ENCODE data around the gene HSPH1. TPM values are rescaled to one million over a fixed set of nuclear protein-coding genes. Genes with fewer than 3 reads are reported as not detected.

HSPH1 gene
- total RNA-seq, 1 donor from 2014 or later: 94.9 TPM

- Histone ChIP-seq H3K4me3 (no peak overlapping the region), H3K79me2 (ENCODE audit: low read depth) (no peaks in the 10 kb centered on the region), H3K9ac (no peak overlapping the region), H3K27ac (no peak overlapping the region), H3K4me2 (no peak overlapping the region), H3K9me3 (ENCODE audit: low read depth) (no peaks in the 10 kb centered on the region), H4K20me1 (ENCODE audit: low read depth) (no peaks in the 10 kb centered on the region), H2AFZ (replicated peaks) (no peak overlapping the region), H3F3A (ENCODE audit: low read depth) (no peaks in the 10 kb centered on the region), H3K4me1 (peaks cover under 1% of the 10 kb centered on the region), H3K27me3 (no peaks in the 10 kb centered on the region), H3K36me3 (no peaks in the 10 kb centered on the region)
- no peaks in the 10 kb centered on the region for H3K9me3 Mint-ChIP-seq
- no peak overlapping the region for H3K27ac Mint-ChIP-seq
- H3K4me3 Mint-ChIP-seq: no peak overlapping the region
- no peaks in the 10 kb centered on the region for H3K36me3 Mint-ChIP-seq
- no peak for DNase-seq (ENCODE audit: low spot score)
- TF ChIP-seq CTCF (IDR thresholded peaks at IDR 0.05) (no peak), EZH2phosphoT487 (IDR thresholded peaks at IDR 0.05) (no peak)
- H3K27me3 Mint-ChIP-seq (ENCODE audit: insufficient read depth, low read depth): peaks cover 5% of the 10 kb centered on the region
- peaks cover 2% of the 10 kb centered on the region for H3K4me1 Mint-ChIP-seq
Measured at GRCh38 chr13:31168166-31168565, 6.5 kb upstream of the HSPH1 start.

- Histone ChIP-seq H2AFZ (replicated peaks) (no peak overlapping the region), H3K4me2 (no peak overlapping the region), H3K4me3 (no peak overlapping the region), H3K9me3 (ENCODE audit: low read depth) (no peaks in the 10 kb centered on the region), H3K36me3 (no peaks in the 10 kb centered on the region), H3K27ac (no peak overlapping the region), H3K27me3 (no peaks in the 10 kb centered on the region), H4K20me1 (ENCODE audit: low read depth) (no peaks in the 10 kb centered on the region), H3K79me2 (ENCODE audit: low read depth) (no peaks in the 10 kb centered on the region), H3K9ac (no peak overlapping the region), H3F3A (ENCODE audit: low read depth) (no peaks in the 10 kb centered on the region), H3K4me1 (peaks cover 6% of the 10 kb centered on the region)
- DNase-seq (ENCODE audit: low spot score): no peak
- peaks cover 8% of the 10 kb centered on the region for H3K4me1 Mint-ChIP-seq
- no peaks in the 10 kb centered on the region for H3K9me3 Mint-ChIP-seq
- no peak for TF ChIP-seq CTCF (IDR thresholded peaks at IDR 0.05)
- TF ChIP-seq EZH2 (IDR thresholded peaks at IDR 0.05): no peak
- TF ChIP-seq EZH2phosphoT487 (IDR thresholded peaks at IDR 0.05): no peak
- peaks cover 5% of the 10 kb centered on the region for H3K27me3 Mint-ChIP-seq (ENCODE audit: insufficient read depth, low read depth)
- no peak overlapping the region for H3K27ac Mint-ChIP-seq
- H3K36me3 Mint-ChIP-seq: no peaks in the 10 kb centered on the region
- no peak overlapping the region for H3K4me3 Mint-ChIP-seq
Measured at GRCh38 chr13:31167490-31167889, 5.8 kb upstream of the HSPH1 start.

GRCh38 chr13:31166591-31166990 lies 4.9 kb upstream of the HSPH1 start:
- no peak overlapping the region for H3K27ac ChIP-seq
- no peaks in the 10 kb centered on the region for H3K36me3 ChIP-seq
- no peaks in the 10 kb centered on the region for H3K9me3 Mint-ChIP-seq
- H3K4me3 ChIP-seq: no peak overlapping the region
- no peak overlapping the region for H2AFZ ChIP-seq (replicated peaks)
- H3K4me1 Mint-ChIP-seq: peaks cover 8% of the 10 kb centered on the region
- H3K36me3 Mint-ChIP-seq: no peaks in the 10 kb centered on the region
- H3K27me3 Mint-ChIP-seq (ENCODE audit: insufficient read depth, low read depth): peaks cover 9% of the 10 kb centered on the region
- TF ChIP-seq CTCF (IDR thresholded peaks at IDR 0.05) (no peak), EZH2phosphoT487 (IDR thresholded peaks at IDR 0.05) (no peak), EZH2 (IDR thresholded peaks at IDR 0.05) (no peak)
- DNase-seq (ENCODE audit: low spot score): no peak
- H3F3A ChIP-seq (ENCODE audit: low read depth): peaks cover 1% of the 10 kb centered on the region
- no peaks in the 10 kb centered on the region for H3K9me3 ChIP-seq (ENCODE audit: low read depth)
- H3K4me2 ChIP-seq: no peak overlapping the region
- peaks cover under 1% of the 10 kb centered on the region for H3K79me2 ChIP-seq (ENCODE audit: low read depth)
- H3K27ac Mint-ChIP-seq: no peak overlapping the region
- no peaks in the 10 kb centered on the region for H3K27me3 ChIP-seq
- no peaks in the 10 kb centered on the region for H4K20me1 ChIP-seq (ENCODE audit: low read depth)
- H3K9ac ChIP-seq: no peak overlapping the region
- H3K4me1 ChIP-seq: peaks cover 6% of the 10 kb centered on the region
- no peak overlapping the region for H3K4me3 Mint-ChIP-seq

Measured in neural progenitor cell (in vitro differentiated cells).